Stimulated activated naive B cell treated with anti-CD40 and anti-IgM and Interleukin-4, amounts not matched to agents 10 μg/mL and 1 μg/mL and 100 μg/mL, for 72 hours (primary cell): Measurements from ENCODE around the gene PRKN.

Source experiments
- ATAC-seq, 2 donors: fragments of 150-1000 bp; cut with Tn5 transposase; replicated peaks; 2 replicates each; pipeline ENCODE4 v1.10.0; 2021; ENCODE audit warnings: moderate library complexity in 1 of 2
- DNase-seq: peaks from one replicate; pipeline ENCODE4 v3.0.0; 2021
- H3K27ac Mint-ChIP-seq: one replicate; pipeline ENCODE4 v1.8.0; 2022; ENCODE audit warnings: mild to moderate bottlenecking, mixed read lengths
- H3K27me3 Mint-ChIP-seq, 2 donors: one replicate each; pipeline ENCODE4 v1.8.0; 2022; ENCODE audit warnings: mixed read lengths in 2 of 2
- H3K36me3 Mint-ChIP-seq, 2 donors: one replicate each; pipeline ENCODE4 v1.8.0; 2022; ENCODE audit warnings: mixed read lengths in 2 of 2, mild to moderate bottlenecking in 1 of 2
- H3K4me1 Mint-ChIP-seq, 2 donors: one replicate each; pipeline ENCODE4 v1.8.0; 2022; ENCODE audit warnings: mixed read lengths in 2 of 2, mild to moderate bottlenecking in 1 of 2
- H3K4me3 Mint-ChIP-seq, 2 donors: one replicate each; pipeline ENCODE4 v1.8.0; 2022; ENCODE audit warnings: mild to moderate bottlenecking in 2 of 2, mixed read lengths in 2 of 2, moderate library complexity in 1 of 2
- H3K9me3 Mint-ChIP-seq, 2 donors: one replicate each; pipeline ENCODE4 v1.8.0; 2022; ENCODE audit warnings: mixed read lengths in 2 of 2, mild to moderate bottlenecking in 1 of 2

PRKN gene

GRCh38 chr6:162610351-162610750 lies 117.2 kb downstream of the PRKN start:
- no peaks in the 10 kb centered on the region for H3K4me1 Mint-ChIP-seq
- ATAC-seq = no peak

GRCh38 chr6:162605881-162606280 lies 121.7 kb downstream of the PRKN start:
- H3K36me3 Mint-ChIP-seq = no peaks in the 10 kb centered on the region
- ATAC-seq = no peak
- H3K4me3 Mint-ChIP-seq = no peak overlapping the region
- H3K9me3 Mint-ChIP-seq = no peaks in the 10 kb centered on the region
- no peaks in the 10 kb centered on the region for H3K27me3 Mint-ChIP-seq
- no peaks in the 10 kb centered on the region for H3K4me1 Mint-ChIP-seq
- no peak overlapping the region for H3K27ac Mint-ChIP-seq
- DNase-seq = no peak

More at GRCh38 chr6:162610351-162610750, 117.2 kb downstream of the PRKN start:
- Mint-ChIP-seq H3K9me3 (no peaks in the 10 kb centered on the region), H3K4me3 (no peak overlapping the region), H3K27me3 (no peaks in the 10 kb centered on the region), H3K27ac (no peak overlapping the region), H3K36me3 (no peaks in the 10 kb centered on the region)
- DNase-seq = no peak

- H3K9me3 Mint-ChIP-seq = no peaks in the 10 kb centered on the region
- no peak overlapping the region for H3K27ac Mint-ChIP-seq
- ATAC-seq = no peak
- no peaks in the 10 kb centered on the region for H3K36me3 Mint-ChIP-seq
- no peak overlapping the region for H3K4me3 Mint-ChIP-seq
- no peaks in the 10 kb centered on the region for H3K27me3 Mint-ChIP-seq
- no peaks in the 10 kb centered on the region for H3K4me1 Mint-ChIP-seq
- DNase-seq = no peak
Measured at GRCh38 chr6:162603231-162604015, 124.1 kb downstream of the PRKN start.

- DNase-seq (no peak), ATAC-seq (no peak)
- H3K27me3 Mint-ChIP-seq = no peaks in the 10 kb centered on the region
- H3K4me1 Mint-ChIP-seq = no peaks in the 10 kb centered on the region
- H3K27ac Mint-ChIP-seq = no peak overlapping the region
- H3K9me3 Mint-ChIP-seq = no peaks in the 10 kb centered on the region
- H3K36me3 Mint-ChIP-seq = no peaks in the 10 kb centered on the region
- H3K4me3 Mint-ChIP-seq = no peak overlapping the region
Measured at GRCh38 chr6:162602759-162603158, 124.8 kb downstream of the PRKN start.

GRCh38 chr6:162596676-162597075 lies 130.9 kb downstream of the PRKN start:
- DNase-seq (no peak), ATAC-seq (no peak)
- H3K4me3 Mint-ChIP-seq = no peak overlapping the region
- H3K27ac Mint-ChIP-seq = no peak overlapping the region
- H3K36me3 Mint-ChIP-seq = no peaks in the 10 kb centered on the region
- H3K4me1 Mint-ChIP-seq = no peaks in the 10 kb centered on the region
- H3K9me3 Mint-ChIP-seq = no peaks in the 10 kb centered on the region
- H3K27me3 Mint-ChIP-seq = no peaks in the 10 kb centered on the region

GRCh38 chr6:162591517-162591916 lies 136.0 kb downstream of the PRKN start:
- no peak overlapping the region for H3K27ac Mint-ChIP-seq
- H3K4me3 Mint-ChIP-seq = no peak overlapping the region

GRCh38 chr6:162581988-162582780 lies 145.4 kb downstream of the PRKN start:
- no peaks in the 10 kb centered on the region for H3K36me3 Mint-ChIP-seq
- H3K27me3 Mint-ChIP-seq = no peaks in the 10 kb centered on the region
- DNase-seq (no peak), ATAC-seq (no peak)
- H3K4me1 Mint-ChIP-seq = no peaks in the 10 kb centered on the region
- no peak overlapping the region for H3K27ac Mint-ChIP-seq
- H3K9me3 Mint-ChIP-seq = peaks cover 2 to 5% of the 10 kb centered on the region in 2 donors
- H3K4me3 Mint-ChIP-seq = no peak overlapping the region

More at GRCh38 chr6:162591517-162591916, 136.0 kb downstream of the PRKN start:
- no peak for DNase-seq
- no peaks in the 10 kb centered on the region for H3K9me3 Mint-ChIP-seq
- no peaks in the 10 kb centered on the region for H3K4me1 Mint-ChIP-seq
- no peaks in the 10 kb centered on the region for H3K36me3 Mint-ChIP-seq
- H3K27me3 Mint-ChIP-seq = no peaks in the 10 kb centered on the region
- ATAC-seq = no peak

- ATAC-seq (no peak), DNase-seq (no peak)
- H3K4me3 Mint-ChIP-seq = no peak overlapping the region
- no peaks in the 10 kb centered on the region for H3K4me1 Mint-ChIP-seq
- H3K9me3 Mint-ChIP-seq = peaks cover 2 to 5% of the 10 kb centered on the region in 2 donors
- no peaks in the 10 kb centered on the region for H3K27me3 Mint-ChIP-seq
- no peak overlapping the region for H3K27ac Mint-ChIP-seq
- no peaks in the 10 kb centered on the region for H3K36me3 Mint-ChIP-seq
Measured at GRCh38 chr6:162580619-162581018, 146.9 kb downstream of the PRKN start.

GRCh38 chr6:162576016-162576415 lies 151.6 kb downstream of the PRKN start:
- H3K36me3 Mint-ChIP-seq = peaks cover 0 to 3% of the 10 kb centered on the region in 2 donors
- ATAC-seq (no peak), DNase-seq (no peak)
- H3K27ac Mint-ChIP-seq = no peak overlapping the region
- H3K4me3 Mint-ChIP-seq = no peak overlapping the region
- no peaks in the 10 kb centered on the region for H3K4me1 Mint-ChIP-seq
- H3K9me3 Mint-ChIP-seq = peaks cover 2 to 5% of the 10 kb centered on the region in 2 donors
- H3K27me3 Mint-ChIP-seq = no peaks in the 10 kb centered on the region

- H3K27ac Mint-ChIP-seq = no peak overlapping the region
Measured at GRCh38 chr6:162572240-162572639, 155.3 kb downstream of the PRKN start.

GRCh38 chr6:162568266-162568665 lies 159.3 kb downstream of the PRKN start:
- H3K36me3 Mint-ChIP-seq = peaks cover 18 to 24% of the 10 kb centered on the region in 2 donors
- H3K9me3 Mint-ChIP-seq = peaks cover 26 to 27% of the 10 kb centered on the region in 2 donors
- no peaks in the 10 kb centered on the region for H3K4me1 Mint-ChIP-seq
- no peak overlapping the region for H3K4me3 Mint-ChIP-seq
- DNase-seq (no peak), ATAC-seq (no peak)
- H3K27me3 Mint-ChIP-seq = no peaks in the 10 kb centered on the region
- H3K27ac Mint-ChIP-seq = no peak overlapping the region

More at GRCh38 chr6:162572240-162572639, 155.3 kb downstream of the PRKN start:
- ATAC-seq (no peak), DNase-seq (no peak)
- H3K36me3 Mint-ChIP-seq = peaks cover 10 to 12% of the 10 kb centered on the region in 2 donors
- no peak overlapping the region for H3K4me3 Mint-ChIP-seq
- no peaks in the 10 kb centered on the region for H3K27me3 Mint-ChIP-seq
- H3K4me1 Mint-ChIP-seq = no peaks in the 10 kb centered on the region
- H3K9me3 Mint-ChIP-seq = peaks cover 9% of the 10 kb centered on the region in 2 donors

- ATAC-seq (no peak), DNase-seq (no peak)
- no peak overlapping the region for H3K27ac Mint-ChIP-seq
- H3K4me1 Mint-ChIP-seq = no peaks in the 10 kb centered on the region
- H3K4me3 Mint-ChIP-seq = no peak overlapping the region
- no peaks in the 10 kb centered on the region for H3K27me3 Mint-ChIP-seq
- peaks cover 11 to 17% of the 10 kb centered on the region in 2 donors for H3K36me3 Mint-ChIP-seq
- peaks cover 17 to 19% of the 10 kb centered on the region in 2 donors for H3K9me3 Mint-ChIP-seq
Measured at GRCh38 chr6:162562041-162562440, 165.5 kb downstream of the PRKN start.

- H3K4me3 Mint-ChIP-seq = no peak overlapping the region
- peaks cover 11 to 17% of the 10 kb centered on the region in 2 donors for H3K36me3 Mint-ChIP-seq
Measured at GRCh38 chr6:162560891-162561290, 166.7 kb downstream of the PRKN start.

GRCh38 chr6:162554531-162554930 lies 173.0 kb downstream of the PRKN start:
- Mint-ChIP-seq H3K27me3 (no peaks in the 10 kb centered on the region), H3K4me3 (no peak overlapping the region), H3K4me1 (no peaks in the 10 kb centered on the region), H3K36me3 (peaks cover 0 to 16% of the 10 kb centered on the region in 2 donors), H3K9me3 (peaks cover 2 to 16% of the 10 kb centered on the region in 2 donors), H3K27ac (no peak overlapping the region)
- ATAC-seq = no peak
- no peak for DNase-seq

More at GRCh38 chr6:162560891-162561290, 166.7 kb downstream of the PRKN start:
- DNase-seq = no peak
- Mint-ChIP-seq H3K27ac (no peak overlapping the region), H3K9me3 (peaks cover 12 to 17% of the 10 kb centered on the region in 2 donors), H3K4me1 (no peaks in the 10 kb centered on the region), H3K27me3 (no peaks in the 10 kb centered on the region)
- ATAC-seq = no peak

- H3K27me3 Mint-ChIP-seq = no peaks in the 10 kb centered on the region
- H3K4me1 Mint-ChIP-seq = no peaks in the 10 kb centered on the region
- no peak for DNase-seq
- peaks cover 0 to under 1% of the 10 kb centered on the region in 2 donors for H3K9me3 Mint-ChIP-seq
- H3K4me3 Mint-ChIP-seq = no peak overlapping the region
- H3K36me3 Mint-ChIP-seq = peaks cover 0 to 2% of the 10 kb centered on the region in 2 donors
- ATAC-seq = no peak
- no peak overlapping the region for H3K27ac Mint-ChIP-seq
Measured at GRCh38 chr6:162546905-162547304, 180.7 kb downstream of the PRKN start.
